Measurements from ENCODE around the gene METAP2.

Gene METAP2

GRCh38 chr12:95549392-95550084, 75.6 kb downstream of the METAP2 start:
- DNase-seq (ENCODE audit: low spot score), result no peak

DNA sequence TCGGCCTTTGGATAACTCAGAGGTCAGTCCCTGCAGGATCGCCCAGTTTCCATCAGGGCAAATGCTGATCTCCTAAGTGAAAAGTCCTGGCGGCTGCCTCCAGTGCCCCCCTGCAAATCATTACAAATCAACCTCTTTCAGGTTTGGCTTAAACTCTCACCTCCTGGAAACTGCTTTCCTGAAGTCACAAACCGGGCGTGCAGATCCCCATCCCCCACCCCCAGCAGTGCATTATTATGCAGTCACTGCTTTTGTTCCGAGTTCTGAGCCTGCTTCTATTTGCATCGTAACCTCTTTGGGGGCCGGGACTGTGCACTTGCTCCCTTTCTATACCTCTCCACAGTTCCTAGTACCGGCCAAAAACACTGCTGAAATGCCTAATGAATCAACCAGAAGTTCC, 77.4 kb downstream of the METAP2 start, which contains the start of gene USP44:
TSS of gene USP44 (minus strand) at position 172 of the 400 bp plus-strand sequence. CDS start 17,220 bp downstream, outside the sequence.
- DNase-seq (ENCODE audit: low spot score), result peak; percentile 78

- DNase-seq (ENCODE audit: low spot score), result no peak
Measured at GRCh38 chr12:95551913-95552516, 78.1 kb downstream of the METAP2 start.

- DNase-seq (ENCODE audit: low spot score), result no peak
Measured at GRCh38 chr12:95553197-95553943, 79.4 kb downstream of the METAP2 start.

- no peak for DNase-seq (ENCODE audit: low spot score)
Measured at GRCh38 chr12:95554532-95555071, 80.7 kb downstream of the METAP2 start.

- no peak for DNase-seq (ENCODE audit: low spot score)
Measured at GRCh38 chr12:95557625-95558024, 83.7 kb downstream of the METAP2 start.

All from iPS-NIHi11 (cell line).